Activated CD4-positive, alpha-beta T cell treated with anti-CD3 and anti-CD28 coated beads, Interleukin-10, Interleukin-2, amounts not matched to agents 100 ng/mL and 50 ng/mL, durations not matched to agents 16 hours and 8 hours (primary cell): ENCODE measurements around the gene CYS1.
"Not testable (repeated sequence)": the region's sequence is repeated elsewhere in the genome, so short reads cannot be mapped to it uniquely, and the experiment has no call there.

Experiments
- DNase-seq: peaks from one replicate; pipeline ENCODE4 v3.0.0-alpha.2; 2020

CYS1 gene

DNA sequence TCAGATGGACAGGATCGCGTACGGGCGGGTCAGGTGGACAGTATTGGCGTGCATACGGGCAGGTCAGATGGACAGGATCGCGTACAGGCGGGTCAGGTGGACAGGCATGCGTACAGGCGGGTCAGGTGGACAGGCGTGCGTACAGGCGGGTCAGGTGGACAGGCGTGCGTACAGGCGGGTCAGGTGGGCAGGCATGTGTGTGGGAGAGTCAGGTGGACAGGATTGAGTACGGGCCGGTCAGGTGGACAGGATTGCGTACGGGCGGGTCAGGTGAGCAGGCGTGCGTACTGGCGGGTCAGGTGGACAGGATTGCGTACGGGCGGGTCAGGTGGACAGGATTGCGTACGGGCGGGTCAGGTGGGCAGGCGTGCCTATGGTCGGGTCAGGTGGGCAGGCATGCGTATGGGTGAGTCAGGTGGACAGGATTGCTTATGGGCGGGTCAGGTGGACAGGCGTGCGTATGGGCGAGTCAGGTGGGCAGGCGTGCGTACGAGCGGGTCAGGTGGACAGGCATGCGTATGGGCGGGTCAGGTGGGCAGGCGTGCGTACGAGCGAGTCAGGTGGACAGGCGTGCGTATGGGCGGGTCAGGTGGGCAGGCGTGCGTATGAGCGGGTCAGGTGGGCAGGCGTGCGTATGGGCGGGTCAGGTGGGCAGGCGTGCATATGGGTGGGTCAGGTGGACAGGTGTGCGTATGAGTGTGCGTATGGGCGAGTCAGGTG lies 68.4 kb downstream of the CYS1 start:
- not testable (repeated sequence) for DNase-seq

DNA sequence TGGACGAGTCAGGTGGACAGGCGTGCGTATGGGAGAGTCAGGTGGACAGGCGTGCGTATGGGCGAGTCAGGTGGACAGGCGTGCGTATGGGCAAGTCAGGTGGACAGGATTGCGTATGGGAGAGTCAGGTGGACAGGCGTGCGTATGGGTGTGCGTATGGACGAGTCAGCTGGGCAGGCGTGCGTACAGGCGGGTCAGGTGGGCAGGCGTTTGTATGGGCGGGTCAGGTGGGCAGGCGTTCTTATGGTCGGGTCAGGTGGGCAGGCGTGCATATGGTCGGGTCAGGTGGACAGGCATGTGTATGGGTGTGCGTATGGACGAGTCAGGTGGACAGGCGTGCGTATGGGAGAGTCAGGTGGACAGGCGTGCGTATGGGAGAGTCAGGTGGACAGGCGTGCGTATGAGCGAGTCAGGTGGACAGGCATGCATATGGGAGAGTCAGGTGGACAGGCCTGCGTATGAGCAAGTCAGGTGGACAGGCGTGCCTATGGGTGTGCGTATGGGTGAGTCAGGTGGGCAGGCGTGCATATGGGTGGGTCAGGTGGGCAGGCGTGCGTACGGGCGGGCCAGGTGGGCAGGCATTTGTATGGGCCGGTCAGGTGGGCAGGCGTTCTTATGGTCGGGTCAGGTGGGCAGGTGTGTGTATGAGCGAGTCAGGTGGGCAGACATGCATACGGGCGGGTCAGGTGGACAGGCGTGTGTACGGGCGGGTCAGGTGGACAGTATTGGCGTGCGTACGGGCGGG lies 69.2 kb downstream of the CYS1 start:
- DNase-seq = not testable (repeated sequence)

GRCh38 chr2:10009811-10010781 lies 70.1 kb downstream of the CYS1 start:
- no peak for DNase-seq

DNA sequence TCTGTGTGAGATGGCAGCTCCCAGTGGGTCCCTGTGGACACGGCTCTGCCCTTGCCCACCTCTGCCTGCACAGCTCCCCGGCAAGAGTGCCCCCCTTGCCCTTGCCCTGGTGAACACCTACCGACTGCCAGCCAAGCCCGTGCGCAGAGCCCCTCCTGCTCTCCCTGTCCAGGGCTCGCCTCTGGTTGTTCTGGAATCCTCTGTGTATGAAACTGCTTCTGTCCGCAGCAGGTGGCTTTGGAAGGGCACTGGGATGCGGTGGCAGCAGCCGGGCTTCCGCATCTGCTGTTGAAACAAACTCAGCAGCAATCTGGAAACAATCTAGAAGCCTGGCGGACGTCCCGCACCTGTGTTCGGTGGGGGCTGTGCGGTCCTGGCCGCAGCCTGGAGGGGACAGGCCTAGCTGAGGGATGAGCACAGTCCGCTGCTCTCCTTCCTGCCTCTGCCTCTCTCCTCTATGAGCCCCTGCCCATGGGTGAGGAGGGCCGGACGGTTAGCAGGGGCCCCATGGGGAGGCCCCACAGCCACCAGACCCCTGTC lies 70.9 kb downstream of the CYS1 start:
- no peak for DNase-seq

DNA sequence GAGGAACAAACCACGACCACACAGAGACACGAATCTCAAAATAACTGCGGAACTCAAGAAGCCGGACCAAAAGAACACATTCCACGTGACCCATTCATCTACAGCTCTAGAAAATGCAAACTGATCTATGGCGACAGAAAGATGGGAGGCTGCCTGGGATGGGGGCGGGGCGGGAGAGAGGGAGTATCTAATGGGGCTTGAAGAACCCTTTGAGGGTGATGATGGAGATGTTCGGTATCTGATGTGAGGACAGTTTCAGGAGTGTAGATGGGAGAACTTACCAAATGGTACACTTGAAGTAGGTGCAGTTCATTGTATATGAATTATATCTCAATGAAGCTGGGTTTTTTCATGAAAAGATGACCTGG lies 71.4 kb downstream of the CYS1 start:
- DNase-seq = no peak

- DNase-seq = no peak
These were observed 72.0 kb downstream of the CYS1 start for GRCh38 chr2:10007921-10008808.

- no peak for DNase-seq
These were observed 72.8 kb downstream of the CYS1 start for GRCh38 chr2:10007435-10007834.
